GM12878 (cell line): ENCODE measurements around the gene EEF1G. TPM values are rescaled to one million over a fixed set of nuclear protein-coding genes. Genes with fewer than 3 reads are reported as not detected.
A peak's percentile ranks its signal among the peaks of the same experiment; 100 is the strongest.

Experiments used
- ATAC-seq: fragments of 200-7000 bp; cut with Tn5 transposase; 3 replicates; pipeline ENCODE4 v1.9.1; 2020; ENCODE audit warnings: mild to moderate bottlenecking, moderate library complexity
- BruUV-seq: library from RNA; stranded (reverse); fragments of 400-500 nt; replicated peaks from 2 replicates; lab custom pipeline; 2021; lab: Mats Ljungman, UMichigan
- CTCF ChIA-PET: fragments of 300-600 bp; sonication (Branson Sonifier 250); formaldehyde crosslinking; extraction: SDS; loops from one replicate; lab custom pipeline; 2021; ENCODE audit warnings: inconsistent platforms; lab: Yijun Ruan, JAX
- POLR2A ChIA-PET: fragments of 350-600 bp; formaldehyde crosslinking; extraction: SDS; loops from one replicate; lab custom pipeline; 2021; ENCODE audit warnings: inconsistent platforms; lab: Charles Lee
- RAD21 ChIA-PET: fragments of 300-600 bp; sonication (Branson Sonifier 250); formaldehyde crosslinking; loops from one replicate; lab custom pipeline; 2023; ENCODE audit warnings: antibody characterized with exemption; ENCODE audit not compliant: unreplicated experiment; lab: Charles Lee
- SMC1A ChIA-PET: fragments of 300-600 bp; sonication (Branson Sonifier 250); formaldehyde crosslinking; loops from one replicate; lab custom pipeline; 2023; ENCODE audit not compliant: unreplicated experiment, uncharacterized antibody; lab: Charles Lee
- DNase-seq: peaks from one replicate; pipeline ENCODE4 v3.0.0-alpha.2; 2011; ENCODE audit warnings: low read depth, low spot score
- FAIRE-seq: peaks from 3 replicates; lab custom pipeline; 2011; peaks lifted over from hg19 to GRCh38; lab: Jason Lieb, UNC
- H2AFZ ChIP-seq: 2 replicates; pipeline ENCODE4 v1.6.0; 2011; ENCODE audit warnings: low read depth, low read length, control low read depth; ENCODE audit not compliant: control insufficient read depth
- H3K27ac ChIP-seq: 2 replicates; pipeline ENCODE4 v1.5.1; 2011; ENCODE audit warnings: control low read depth; ENCODE audit not compliant: control insufficient read depth, insufficient read depth
- H3K27me3 ChIP-seq, 2 experiments: replicated peaks in 1 of 2; 2 replicates each; pipeline versions ENCODE4 v1.6.0 to v1.6.1; 2011; ENCODE audit warnings: low read length in 1 of 2; ENCODE audit not compliant: control insufficient read depth in 2 of 2, insufficient read depth in 2 of 2
- H3K36me3 ChIP-seq, 2 experiments: 2 replicates each; pipeline ENCODE4 v1.5.1; 2011; ENCODE audit warnings: low read length in 1 of 2; ENCODE audit not compliant: control insufficient read depth in 2 of 2, insufficient read depth in 2 of 2
- H3K4me1 ChIP-seq: 2 replicates; pipeline ENCODE4 v1.6.1; 2011; ENCODE audit warnings: mild to moderate bottlenecking, low read length, moderate library complexity, mixed read lengths; ENCODE audit not compliant: control insufficient read depth, insufficient read depth
- H3K4me2 ChIP-seq: 2 replicates; pipeline ENCODE4 v1.6.0; 2011; ENCODE audit warnings: control low read depth; ENCODE audit not compliant: control insufficient read depth, insufficient read depth
- H3K4me3 ChIP-seq: fragments of 200-600 bp; sonication (generic); 2 replicates; pipeline ENCODE4 v1.5.1; 2016
- H3K79me2 ChIP-seq: 2 replicates; pipeline ENCODE4 v1.6.0; 2011; ENCODE audit warnings: low read length; ENCODE audit not compliant: control insufficient read depth, insufficient read depth
- H3K9ac ChIP-seq: 2 replicates; pipeline ENCODE4 v1.8.0; 2011; ENCODE audit warnings: low read length, control low read depth, mixed read lengths; ENCODE audit not compliant: control insufficient read depth, insufficient read depth
- H3K9me3 ChIP-seq: replicated peaks from 3 replicates; pipeline ENCODE4 v1.5.1; 2011; ENCODE audit warnings: mild to moderate bottlenecking, low read length; ENCODE audit not compliant: control insufficient read depth, insufficient read depth
- H4K20me1 ChIP-seq: 2 replicates; pipeline ENCODE4 v1.6.0; 2011; ENCODE audit not compliant: control insufficient read depth, insufficient read depth
- ATF7 ChIP-seq: fragments of 450-650 bp; IDR thresholded peaks from 2 replicates; pipeline ENCODE4 v1.6.1; 2016; ENCODE audit warnings: low read depth, mild to moderate bottlenecking
- BCL11A ChIP-seq: IDR thresholded peaks from 2 replicates; pipeline ENCODE4 v1.6.1; 2011; ENCODE audit warnings: low read depth, low read length
- CHD4 ChIP-seq: fragments of 200-600 bp; sonication (generic); IDR thresholded peaks from 2 replicates; pipeline ENCODE4 v1.6.1; 2016; ENCODE audit warnings: mild to moderate bottlenecking
- EGR1 ChIP-seq, 2 experiments: IDR thresholded peaks; 1 replicate in 1 of 2; 2 replicates in 1 of 2; pipeline ENCODE4 v1.6.1; 2011 to 2012; ENCODE audit warnings: low read depth in 2 of 2, low read length in 2 of 2, borderline replicate concordance in 1 of 2, mild to moderate bottlenecking in 1 of 2, moderate library complexity in 1 of 2
- HDGF ChIP-seq: fragments of 450-650 bp; IDR thresholded peaks from 2 replicates; pipeline ENCODE4 v1.6.1; 2016; ENCODE audit warnings: antibody characterized with exemption
- IKZF1 ChIP-seq: fragments of 450-650 bp; conservative IDR thresholded peaks from 2 replicates; pipeline ENCODE4 v1.6.1; 2017; ENCODE audit warnings: antibody characterized with exemption, mild to moderate bottlenecking
- JUND ChIP-seq: IDR thresholded peaks from 2 replicates; pipeline ENCODE4 v1.6.1; 2012; ENCODE audit warnings: low read depth, mild to moderate bottlenecking, low read length, improper control_type of control experiment, moderate library complexity
- KDM1A ChIP-seq: fragments of 200-600 bp; sonication (generic); IDR thresholded peaks from 2 replicates; pipeline ENCODE4 v1.6.1; 2016; ENCODE audit warnings: borderline replicate concordance
- LARP7 ChIP-seq: fragments of 450-650 bp; IDR thresholded peaks from 2 replicates; pipeline ENCODE4 v1.6.1; 2017; ENCODE audit warnings: mild to moderate bottlenecking
- NFYB ChIP-seq: IDR thresholded peaks from 2 replicates; pipeline ENCODE4 v1.6.1; 2011; ENCODE audit warnings: low read depth, mild to moderate bottlenecking, low read length, improper control_type of control experiment, moderate library complexity; ENCODE audit not compliant: insufficient read depth
- RCOR1 ChIP-seq: conservative IDR thresholded peaks from 2 replicates; pipeline ENCODE4 v1.6.1; 2012; ENCODE audit warnings: low read depth, low read length, improper control_type of control experiment
- RFX5 ChIP-seq: IDR thresholded peaks from 2 replicates; pipeline ENCODE4 v1.6.1; 2011; ENCODE audit warnings: low read depth, low read length, improper control_type of control experiment
- SP1 ChIP-seq: IDR thresholded peaks from one replicate; pipeline ENCODE4 v1.6.1; 2011; ENCODE audit warnings: low read depth, low read length
- TBL1XR1 ChIP-seq: IDR thresholded peaks from 2 replicates; pipeline ENCODE4 v1.6.1; 2012; ENCODE audit warnings: low read depth, low read length, improper control_type of control experiment
- TCF12 ChIP-seq: IDR thresholded peaks from 2 replicates; pipeline ENCODE4 v1.6.1; 2011; ENCODE audit warnings: low read depth, mild to moderate bottlenecking, low read length
- ZNF207 ChIP-seq: fragments of 450-650 bp; IDR thresholded peaks from 2 replicates; pipeline ENCODE4 v1.6.1; 2014; ENCODE audit warnings: antibody characterized with exemption, mild to moderate bottlenecking, borderline replicate concordance
- ZSCAN29 ChIP-seq: fragments of 450-650 bp; IDR thresholded peaks from 2 replicates; pipeline ENCODE4 v1.6.1; 2017; ENCODE audit warnings: mild to moderate bottlenecking, moderate library complexity
- WGBS: methylation state at CpG from one replicate; pipeline ENCODE4 v1.1.6; 2016; ENCODE audit warnings: low lambda C conversion rate; ENCODE audit not compliant: insufficient replicate concordance, insufficient coverage; ENCODE audit errors: missing lambda C conversion rate; 5-methylcytosine and 5-hydroxymethylcytosine counted together
- in situ Hi-C: fragments of 300-500 bp; cut with MboI; formaldehyde crosslinking; loops from 9 replicates; pipeline ENCODE4 v1.14.3; 2018; ENCODE audit warnings: mixed read lengths
- intact Hi-C: fragments of 100-400 bp; cut with micrococcal nuclease; formaldehyde crosslinking; loops from one replicate; pipeline ENCODE4 v1.14.2; 2022; ENCODE audit not compliant: unreplicated experiment
- polyA plus RNA-seq, 11 experiments: library from polyadenylated mRNA; depleted of rRNA in 4 of 11; unstranded in 6 of 11; stranded (reverse) in 5 of 11; fragments of >200 nt; fragmentation: Nextera tagmentation in 4 of 11; fragmentation: Illumina TruSeq in 1 of 11; extraction: Ambion mirVana in 4 of 11; extraction: Trizol in 1 of 11; gene quantifications; 1 replicate in 1 of 11; 2 replicates in 10 of 11; pipeline versions ENCODE4 v1.2.1 to v1.2.3, GENCODE V29; 2011 to 2016; ENCODE audit warnings: inconsistent platforms in 2 of 11, missing spikeins in 2 of 11, low read depth in 1 of 11
- total RNA-seq, 4 experiments: library from RNA; depleted of rRNA in 3 of 4; stranded (reverse); fragments of >200 nt in 3 of 4; fragmentation: Illumina TruSeq in 1 of 4; extraction: Trizol in 1 of 4; gene quantifications; 2 replicates each; pipeline versions ENCODE4 v1.2.1 to v1.2.3, GENCODE V29; 2013 to 2021
- TF ChIP-seq, protein P1 (sequence below): IDR thresholded peaks from 2 replicates; pipeline ENCODE4 v1.6.1; 2011; ENCODE audit warnings: low read depth, low read length, improper control_type of control experiment, borderline replicate concordance
- TF ChIP-seq, protein P2 (sequence below): fragments of 450-650 bp; IDR thresholded peaks from 2 replicates; pipeline ENCODE4 v1.6.1; 2016; ENCODE audit warnings: mild to moderate bottlenecking, moderate library complexity, borderline replicate concordance

The EEF1G gene
- total and polyA plus RNA-seq, 10 of the 15 experiments (the other 5 are each of a cell fraction or from before 2014, with no cell fraction given): 850 to 2,739 (median 2,277) TPM

DNA sequence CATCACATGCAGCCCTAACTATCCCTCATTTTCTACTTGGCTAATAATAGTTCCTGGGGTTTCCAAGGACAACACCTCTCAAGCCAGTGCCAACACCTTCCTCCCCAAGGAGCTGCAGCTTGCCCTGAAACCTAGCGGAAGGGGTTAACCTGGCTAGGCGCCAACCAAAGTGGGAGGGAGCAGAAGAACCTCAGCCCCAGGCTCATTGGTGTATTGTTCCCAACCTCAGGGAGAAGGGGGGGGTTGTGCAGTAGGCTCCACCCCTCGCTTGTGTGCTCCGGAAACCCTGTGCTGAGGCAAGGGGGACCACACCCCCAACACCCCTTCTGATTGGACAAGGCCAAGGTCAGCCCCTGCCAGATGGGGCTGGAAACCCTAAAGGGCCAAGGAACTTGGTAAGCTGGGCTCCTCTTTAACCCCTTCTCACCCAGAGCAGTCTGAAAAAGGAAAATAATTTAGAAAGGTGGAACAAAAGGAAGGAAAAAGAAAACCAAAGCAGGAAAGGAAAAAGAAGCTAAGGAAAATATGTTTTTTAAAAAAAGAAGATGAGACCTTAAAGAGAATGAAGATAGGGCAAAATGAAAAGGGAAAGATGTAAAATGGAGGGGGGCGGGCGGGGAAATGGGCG, 25.5 kb upstream of the EEF1G start:
- Histone ChIP-seq H3K79me2 (peaks cover 40% of the 10 kb centered on the region), H3K27me3 (no peaks in the 10 kb centered on the region), H3K4me1 (peaks cover 19% of the 10 kb centered on the region), H3K4me2 (peak overlapping the region; percentile 99), H3K9ac (peak overlapping the region; percentile 99), H3K36me3 (peaks cover 27 to 47% of the 10 kb centered on the region in 2 experiments), H2AFZ (no peak overlapping the region), H4K20me1 (no peaks in the 10 kb centered on the region; the same call in 1 of the 2 replicates), H3K4me3 (peak overlapping the region; percentile 91), H3K9me3 (no peaks in the 10 kb centered on the region), H3K27ac (peak overlapping the region; percentile 97)
- in situ Hi-C loops: no loop called here
- peak; percentile 80 for ATAC-seq
- FAIRE-seq: peak; percentile 99
- SMC1A ChIA-PET: interaction anchor here (0.7 to 3.1 kb wide), 12 partner anchors 7 to 109 kb away, joined by 3 to 30 read pairs (median 4); partner anchors contain the start of genes C11orf98 and TUT1
- DNase-seq: peak; percentile 98
- no TSS peak for BruUV-seq
- RAD21 ChIA-PET: interaction anchor here (0.6 to 3.9 kb wide), 9 partner anchors 7 to 174 kb away, joined by 3 to 36 read pairs (median 4); partner anchors contain the start of genes B3GAT3, C11orf98, CSKMT and EEF1G
- 2% methylated on average over 7 of the region's 7 CpGs for WGBS
- intact Hi-C loops: loop anchor here (1.0 to 10.0 kb wide), 2 partner anchors 8 to 236 kb away; partner anchors contain the start of genes STX5, TEX54, TUT1 and WDR74
- CTCF ChIA-PET: interaction anchor here (0.6 to 2.0 kb wide), 9 partner anchors 18 to 95 kb away, joined by 3 to 7 read pairs (median 3); partner anchors contain the start of genes C11orf98, CSKMT, EEF1G and LBHD1
- POLR2A ChIA-PET: interaction anchor here (0.5 to 1.6 kb wide), 16 partner anchors 12 to 258 kb away, joined by 3 to 12 read pairs (median 4); partner anchors contain the start of genes C11orf98, CSKMT, EEF1G and GANAB
- TF ChIP-seq KDM1A: no peak
- peak; percentile 97 for TF ChIP-seq HDGF
- TF ChIP-seq ATF7: peak; percentile 60
- no peak for TF ChIP-seq ZNF207
- TF ChIP-seq CHD4: no peak
- 0 out of 2 replicates have a peak, but pooled peaks have one; percentile 29 for TF ChIP-seq TBL1XR1
- no peak for TF ChIP-seq BCL11A
- 0 out of 2 replicates have a peak, but pooled peaks have one; percentile 38 for TF ChIP-seq TCF12
- no peak for TF ChIP-seq EGR1 (IDR thresholded peaks at IDR 0.05; ENCODE audit: borderline replicate concordance in 1 of 2, low read depth in 2 of 2, low read length in 2 of 2)
- no peak for TF ChIP-seq ZSCAN29
- peak; percentile 88 for TF ChIP-seq NFYB
- TF ChIP-seq LARP7: no peak
- TF ChIP-seq JUND: 0 out of 2 replicates have a peak, but pooled peaks have one; percentile 13
- TF ChIP-seq IKZF1: peak; percentile 62; the same call in 1 of the 2 replicates
- TF ChIP-seq, protein P1, sequence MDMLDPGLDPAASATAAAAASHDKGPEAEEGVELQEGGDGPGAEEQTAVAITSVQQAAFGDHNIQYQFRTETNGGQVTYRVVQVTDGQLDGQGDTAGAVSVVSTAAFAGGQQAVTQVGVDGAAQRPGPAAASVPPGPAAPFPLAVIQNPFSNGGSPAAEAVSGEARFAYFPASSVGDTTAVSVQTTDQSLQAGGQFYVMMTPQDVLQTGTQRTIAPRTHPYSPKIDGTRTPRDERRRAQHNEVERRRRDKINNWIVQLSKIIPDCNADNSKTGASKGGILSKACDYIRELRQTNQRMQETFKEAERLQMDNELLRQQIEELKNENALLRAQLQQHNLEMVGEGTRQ: no peak
- peak; percentile 18; the same call in 1 of the 2 replicates for TF ChIP-seq RFX5
- peak; percentile 86 for TF ChIP-seq SP1
- TF ChIP-seq, protein P2, sequence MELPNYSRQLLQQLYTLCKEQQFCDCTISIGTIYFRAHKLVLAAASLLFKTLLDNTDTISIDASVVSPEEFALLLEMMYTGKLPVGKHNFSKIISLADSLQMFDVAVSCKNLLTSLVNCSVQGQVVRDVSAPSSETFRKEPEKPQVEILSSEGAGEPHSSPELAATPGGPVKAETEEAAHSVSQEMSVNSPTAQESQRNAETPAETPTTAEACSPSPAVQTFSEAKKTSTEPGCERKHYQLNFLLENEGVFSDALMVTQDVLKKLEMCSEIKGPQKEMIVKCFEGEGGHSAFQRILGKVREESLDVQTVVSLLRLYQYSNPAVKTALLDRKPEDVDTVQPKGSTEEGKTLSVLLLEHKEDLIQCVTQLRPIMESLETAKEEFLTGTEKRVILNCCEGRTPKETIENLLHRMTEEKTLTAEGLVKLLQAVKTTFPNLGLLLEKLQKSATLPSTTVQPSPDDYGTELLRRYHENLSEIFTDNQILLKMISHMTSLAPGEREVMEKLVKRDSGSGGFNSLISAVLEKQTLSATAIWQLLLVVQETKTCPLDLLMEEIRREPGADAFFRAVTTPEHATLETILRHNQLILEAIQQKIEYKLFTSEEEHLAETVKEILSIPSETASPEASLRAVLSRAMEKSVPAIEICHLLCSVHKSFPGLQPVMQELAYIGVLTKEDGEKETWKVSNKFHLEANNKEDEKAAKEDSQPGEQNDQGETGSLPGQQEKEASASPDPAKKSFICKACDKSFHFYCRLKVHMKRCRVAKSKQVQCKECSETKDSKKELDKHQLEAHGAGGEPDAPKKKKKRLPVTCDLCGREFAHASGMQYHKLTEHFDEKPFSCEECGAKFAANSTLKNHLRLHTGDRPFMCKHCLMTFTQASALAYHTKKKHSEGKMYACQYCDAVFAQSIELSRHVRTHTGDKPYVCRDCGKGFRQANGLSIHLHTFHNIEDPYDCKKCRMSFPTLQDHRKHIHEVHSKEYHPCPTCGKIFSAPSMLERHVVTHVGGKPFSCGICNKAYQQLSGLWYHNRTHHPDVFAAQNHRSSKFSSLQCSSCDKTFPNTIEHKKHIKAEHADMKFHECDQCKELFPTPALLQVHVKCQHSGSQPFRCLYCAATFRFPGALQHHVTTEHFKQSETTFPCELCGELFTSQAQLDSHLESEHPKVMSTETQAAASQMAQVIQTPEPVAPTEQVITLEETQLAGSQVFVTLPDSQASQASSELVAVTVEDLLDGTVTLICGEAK: peak; percentile 50; the same call in 1 of the 2 replicates
- no peak for TF ChIP-seq RCOR1
